PC-3 (cell line): Measurements from ENCODE around the gene FPGS.

Source experiments
- CTCF ChIP-seq: fragments of 300-600 bp; sonication (generic); conservative IDR thresholded peaks from 2 replicates; pipeline ENCODE4 v1.5.1; 2017; ENCODE audit warnings: antibody characterized with exemption, low read depth, mild to moderate bottlenecking, low read length
- EZH2 ChIP-seq: fragments of 300-600 bp; sonication (generic); IDR thresholded peaks from one replicate; pipeline ENCODE4 v1.6.1; 2017; ENCODE audit warnings: antibody characterized with exemption, mild to moderate bottlenecking, low read length; ENCODE audit not compliant: unreplicated experiment
- EZH2phosphoT487 ChIP-seq: fragments of 300-600 bp; sonication (generic); IDR thresholded peaks from 2 replicates; pipeline ENCODE4 v1.6.1; 2018; ENCODE audit warnings: mild to moderate bottlenecking, antibody characterized with exemption, low read length, borderline replicate concordance

GRCh38 chr9:127855522-127855921 is 52.8 kb downstream of the FPGS start:
- TF ChIP-seq EZH2, result no peak
- no peak for TF ChIP-seq EZH2phosphoT487
- TF ChIP-seq CTCF, result no peak
